ENCODE data around the gene ABHD2.

DNA sequence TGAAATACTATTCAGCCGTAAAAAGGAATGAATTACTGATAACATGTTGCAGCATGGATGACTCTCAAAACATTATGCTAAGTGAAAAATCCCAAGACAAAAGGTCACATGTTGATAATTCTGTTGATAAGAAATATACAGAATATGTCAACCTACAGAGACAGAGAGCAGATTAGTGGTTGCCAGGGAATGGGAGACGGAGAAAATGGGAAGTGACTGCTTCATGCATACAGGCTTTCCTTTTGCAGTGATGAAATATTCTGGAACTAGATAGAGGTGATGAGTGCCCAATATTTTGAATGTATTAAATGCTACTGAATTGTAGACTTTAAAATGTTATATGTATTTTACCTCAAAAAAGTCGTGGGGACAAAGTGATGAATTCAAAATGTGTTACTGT is 56.2 kb downstream of the ABHD2 start:
- TF ChIP-seq, protein P1, sequence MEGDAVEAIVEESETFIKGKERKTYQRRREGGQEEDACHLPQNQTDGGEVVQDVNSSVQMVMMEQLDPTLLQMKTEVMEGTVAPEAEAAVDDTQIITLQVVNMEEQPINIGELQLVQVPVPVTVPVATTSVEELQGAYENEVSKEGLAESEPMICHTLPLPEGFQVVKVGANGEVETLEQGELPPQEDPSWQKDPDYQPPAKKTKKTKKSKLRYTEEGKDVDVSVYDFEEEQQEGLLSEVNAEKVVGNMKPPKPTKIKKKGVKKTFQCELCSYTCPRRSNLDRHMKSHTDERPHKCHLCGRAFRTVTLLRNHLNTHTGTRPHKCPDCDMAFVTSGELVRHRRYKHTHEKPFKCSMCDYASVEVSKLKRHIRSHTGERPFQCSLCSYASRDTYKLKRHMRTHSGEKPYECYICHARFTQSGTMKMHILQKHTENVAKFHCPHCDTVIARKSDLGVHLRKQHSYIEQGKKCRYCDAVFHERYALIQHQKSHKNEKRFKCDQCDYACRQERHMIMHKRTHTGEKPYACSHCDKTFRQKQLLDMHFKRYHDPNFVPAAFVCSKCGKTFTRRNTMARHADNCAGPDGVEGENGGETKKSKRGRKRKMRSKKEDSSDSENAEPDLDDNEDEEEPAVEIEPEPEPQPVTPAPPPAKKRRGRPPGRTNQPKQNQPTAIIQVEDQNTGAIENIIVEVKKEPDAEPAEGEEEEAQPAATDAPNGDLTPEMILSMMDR (IDR thresholded peaks at IDR 0.05) = no peak
- no peak for TF ChIP-seq POLR2A (IDR thresholded peaks at IDR 0.05)

Measured in adrenal gland (tissue), 5 donors.